ENCODE measurements around the gene ARGLU1. TPM values are rescaled to one million over a fixed set of nuclear protein-coding genes. Genes with fewer than 3 reads are reported as not detected.

Gene ARGLU1
- total RNA-seq, 1 donor: 42.0 TPM

GRCh38 chr13:106526738-106527444 lies 41.0 kb downstream of the ARGLU1 start:
- Histone ChIP-seq H4K20me1 (ENCODE audit: insufficient read depth, low read length) (peaks cover 22% of the 10 kb centered on the region), H3K4me1 (ENCODE audit: insufficient read depth, low read length) (no peaks in the 10 kb centered on the region), H3K9me3 (ENCODE audit: low read depth, low read length) (no peaks in the 10 kb centered on the region), H3K4me2 (ENCODE audit: insufficient read depth, low read length) (no peak overlapping the region), H3K36me3 (ENCODE audit: insufficient read depth, low read length) (peaks cover 3% of the 10 kb centered on the region), H3K79me2 (ENCODE audit: insufficient read depth, low read length) (peaks cover 99% of the 10 kb centered on the region), H3K4me3 (ENCODE audit: insufficient read depth, low read length) (no peak overlapping the region), H3K27me3 (ENCODE audit: insufficient read depth, low read length) (no peaks in the 10 kb centered on the region), H2AFZ (ENCODE audit: low read length) (no peak overlapping the region), H3K27ac (ENCODE audit: low read depth, low read length) (no peak overlapping the region)
- DNase-seq (ENCODE audit: insufficient read length, low spot score, missing footprints): no peak
- TF ChIP-seq CTCF (IDR thresholded peaks at IDR 0.05; ENCODE audit: extremely low read depth, low read depth, low read length): no peak

- H3K36me3 ChIP-seq (ENCODE audit: insufficient read depth, low read length): peaks cover 3% of the 10 kb centered on the region
- peaks cover 16% of the 10 kb centered on the region for H4K20me1 ChIP-seq (ENCODE audit: insufficient read depth, low read length)
- no peaks in the 10 kb centered on the region for H3K9me3 ChIP-seq (ENCODE audit: low read depth, low read length)
- no peaks in the 10 kb centered on the region for H3K27me3 ChIP-seq (ENCODE audit: insufficient read depth, low read length)
- DNase-seq (ENCODE audit: insufficient read length, low spot score, missing footprints): no peak
- H2AFZ ChIP-seq (ENCODE audit: low read length): no peak overlapping the region
- H3K4me2 ChIP-seq (ENCODE audit: insufficient read depth, low read length): no peak overlapping the region
- H3K4me3 ChIP-seq (ENCODE audit: insufficient read depth, low read length): no peak overlapping the region
- TF ChIP-seq CTCF (IDR thresholded peaks at IDR 0.05; ENCODE audit: extremely low read depth, low read depth, low read length): no peak
- H3K4me1 ChIP-seq (ENCODE audit: insufficient read depth, low read length): no peaks in the 10 kb centered on the region
- no peak overlapping the region for H3K27ac ChIP-seq (ENCODE audit: low read depth, low read length)
- peaks cover 97% of the 10 kb centered on the region for H3K79me2 ChIP-seq (ENCODE audit: insufficient read depth, low read length)
Observed at GRCh38 chr13:106525865-106526264, 42.1 kb downstream of the ARGLU1 start.

- no peak for TF ChIP-seq CTCF (IDR thresholded peaks at IDR 0.05; ENCODE audit: extremely low read depth, low read depth, low read length)
- Histone ChIP-seq H2AFZ (ENCODE audit: low read length) (no peak overlapping the region), H3K36me3 (ENCODE audit: insufficient read depth, low read length) (peaks cover 3% of the 10 kb centered on the region), H4K20me1 (ENCODE audit: insufficient read depth, low read length) (peaks cover 16% of the 10 kb centered on the region), H3K27ac (ENCODE audit: low read depth, low read length) (no peak overlapping the region), H3K27me3 (ENCODE audit: insufficient read depth, low read length) (no peaks in the 10 kb centered on the region), H3K4me3 (ENCODE audit: insufficient read depth, low read length) (no peak overlapping the region), H3K9me3 (ENCODE audit: low read depth, low read length) (no peaks in the 10 kb centered on the region), H3K79me2 (ENCODE audit: insufficient read depth, low read length) (peaks cover 92% of the 10 kb centered on the region), H3K4me2 (ENCODE audit: insufficient read depth, low read length) (no peak overlapping the region), H3K4me1 (ENCODE audit: insufficient read depth, low read length) (no peaks in the 10 kb centered on the region)
- DNase-seq (ENCODE audit: insufficient read length, low spot score, missing footprints): no peak
Observed at GRCh38 chr13:106524108-106524507, 43.8 kb downstream of the ARGLU1 start.

- Histone ChIP-seq H3K9me3 (ENCODE audit: low read depth, low read length) (no peaks in the 10 kb centered on the region), H3K27ac (ENCODE audit: low read depth, low read length) (no peak overlapping the region), H3K79me2 (ENCODE audit: insufficient read depth, low read length) (peaks cover 92% of the 10 kb centered on the region), H3K36me3 (ENCODE audit: insufficient read depth, low read length) (peaks cover 3% of the 10 kb centered on the region), H3K4me1 (ENCODE audit: insufficient read depth, low read length) (no peaks in the 10 kb centered on the region), H3K27me3 (ENCODE audit: insufficient read depth, low read length) (no peaks in the 10 kb centered on the region), H3K4me3 (ENCODE audit: insufficient read depth, low read length) (no peak overlapping the region), H2AFZ (ENCODE audit: low read length) (peak overlapping the region; percentile 21), H4K20me1 (ENCODE audit: insufficient read depth, low read length) (peaks cover 16% of the 10 kb centered on the region), H3K4me2 (ENCODE audit: insufficient read depth, low read length) (peak overlapping the region; percentile 8)
- TF ChIP-seq CTCF (IDR thresholded peaks at IDR 0.05; ENCODE audit: extremely low read depth, low read depth, low read length): no peak
- DNase-seq (ENCODE audit: insufficient read length, low spot score, missing footprints): no peak
Observed at GRCh38 chr13:106523576-106523975, 44.4 kb downstream of the ARGLU1 start.
